Neural progenitor cell (in vitro differentiated cells): Measurements from ENCODE around the gene FBF1. TPM values are rescaled to one million over a fixed set of nuclear protein-coding genes. Genes with fewer than 3 reads are reported as not detected.

Experiments used
- DNase-seq: peaks from one replicate; pipeline ENCODE4 v3.0.0-alpha.2; 2016; ENCODE audit warnings: low spot score
- H2AFZ ChIP-seq: fragments of 200-600 bp; sonication (generic); replicated peaks from 2 replicates; pipeline ENCODE4 v1.6.1; 2016; ENCODE audit warnings: antibody characterized with exemption
- H3F3A ChIP-seq: fragments of 200-600 bp; sonication (generic); 2 replicates; pipeline ENCODE4 v1.6.1; 2016; ENCODE audit warnings: antibody characterized with exemption, low read depth
- H3K27ac ChIP-seq: fragments of 200-600 bp; sonication (generic); 2 replicates; pipeline ENCODE4 v1.5.1; 2016; ENCODE audit warnings: mild to moderate bottlenecking
- H3K27me3 ChIP-seq: fragments of 200-600 bp; sonication (generic); 2 replicates; pipeline ENCODE4 v1.6.1; 2016; ENCODE audit warnings: mild to moderate bottlenecking, moderate library complexity
- H3K36me3 ChIP-seq: fragments of 200-600 bp; sonication (generic); 2 replicates; pipeline ENCODE4 v1.5.1; 2016
- H3K4me1 ChIP-seq: fragments of 200-600 bp; sonication (generic); 2 replicates; pipeline ENCODE4 v1.6.1; 2016; ENCODE audit warnings: mixed run types
- H3K4me2 ChIP-seq: fragments of 200-600 bp; sonication (generic); 2 replicates; pipeline ENCODE4 v1.6.1; 2016
- H3K4me3 ChIP-seq: fragments of 200-600 bp; sonication (generic); 2 replicates; pipeline ENCODE4 v1.5.1; 2016
- H3K79me2 ChIP-seq: fragments of 200-600 bp; sonication (generic); 2 replicates; pipeline ENCODE4 v1.6.1; 2016; ENCODE audit warnings: low read depth
- H3K9ac ChIP-seq: fragments of 200-600 bp; sonication (generic); 2 replicates; pipeline ENCODE4 v1.6.1; 2016
- H3K9me3 ChIP-seq: fragments of 200-600 bp; sonication (generic); 2 replicates; pipeline ENCODE4 v1.5.1; 2016; ENCODE audit warnings: low read depth
- H4K20me1 ChIP-seq: fragments of 200-600 bp; sonication (generic); 2 replicates; pipeline ENCODE4 v1.6.1; 2016; ENCODE audit warnings: low read depth
- H3K27ac Mint-ChIP-seq: 3 replicates; pipeline ENCODE4 v1.8.0; 2021; ENCODE audit warnings: mixed read lengths
- H3K27me3 Mint-ChIP-seq: 2 replicates; pipeline ENCODE4 v1.8.0; 2022; ENCODE audit warnings: low read depth, mild to moderate bottlenecking, inconsistent platforms, moderate library complexity, mixed read lengths; ENCODE audit not compliant: insufficient read depth
- H3K36me3 Mint-ChIP-seq: 3 replicates; pipeline ENCODE4 v1.8.0; 2021; ENCODE audit warnings: mixed read lengths
- H3K4me1 Mint-ChIP-seq: 3 replicates; pipeline ENCODE4 v1.8.0; 2021; ENCODE audit warnings: mixed read lengths
- H3K4me3 Mint-ChIP-seq: 3 replicates; pipeline ENCODE4 v1.8.0; 2021; ENCODE audit warnings: mild to moderate bottlenecking, moderate library complexity, mixed read lengths
- H3K9me3 Mint-ChIP-seq: 3 replicates; pipeline ENCODE4 v1.8.0; 2020; ENCODE audit warnings: mixed read lengths
- CTCF ChIP-seq: fragments of 200-600 bp; sonication (generic); IDR thresholded peaks from 2 replicates; pipeline ENCODE4 v1.5.1; 2017; ENCODE audit warnings: antibody characterized with exemption, mild to moderate bottlenecking
- EZH2 ChIP-seq: fragments of 200-600 bp; sonication (generic); IDR thresholded peaks from 2 replicates; pipeline ENCODE4 v1.6.1; 2017; ENCODE audit warnings: antibody characterized with exemption, mild to moderate bottlenecking, moderate library complexity
- EZH2phosphoT487 ChIP-seq: fragments of 200-600 bp; sonication (generic); IDR thresholded peaks from 2 replicates; pipeline ENCODE4 v1.6.1; 2017; ENCODE audit warnings: antibody characterized with exemption
- total RNA-seq: library from RNA; depleted of rRNA; stranded (reverse); fragments of >200 nt; gene quantifications from 2 replicates; pipeline ENCODE4 v1.2.3, GENCODE V29; 2015; ENCODE audit warnings: low replicate concordance

Gene FBF1
- total RNA-seq, 1 donor from 2014 or later = 11.2 TPM

DNA sequence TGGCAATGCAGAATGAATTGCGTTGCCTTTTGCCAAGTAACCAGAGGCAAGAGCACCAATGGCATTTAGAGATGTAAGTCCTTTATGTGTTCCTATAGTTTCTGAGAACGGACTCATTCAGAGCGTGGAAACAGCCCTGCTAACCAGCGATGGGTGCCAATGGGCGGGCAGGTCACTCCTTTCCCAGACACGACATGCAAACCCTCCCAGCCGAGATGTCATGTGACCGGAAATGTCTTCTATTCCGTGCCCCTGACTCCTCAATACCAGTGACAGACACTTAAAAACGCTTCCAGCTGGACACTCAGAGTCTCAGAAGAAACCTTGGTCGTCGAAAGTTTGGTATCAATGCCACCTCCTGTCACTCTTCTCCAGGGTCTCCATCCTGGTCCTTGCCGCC lies 3.2 kb downstream of the FBF1 start:
- Histone ChIP-seq H2AFZ (no peak overlapping the region), H3K9me3 (no peaks in the 10 kb centered on the region), H3K36me3 (no peaks in the 10 kb centered on the region), H3K4me3 (no peak overlapping the region), H3K9ac (no peak overlapping the region), H4K20me1 (no peaks in the 10 kb centered on the region), H3K79me2 (no peaks in the 10 kb centered on the region), H3K27ac (no peak overlapping the region), H3K4me2 (no peak overlapping the region), H3K27me3 (no peaks in the 10 kb centered on the region), H3K4me1 (peaks cover 8% of the 10 kb centered on the region), H3F3A (peaks cover 9% of the 10 kb centered on the region)
- Mint-ChIP-seq H3K4me1 (peaks cover 15% of the 10 kb centered on the region), H3K9me3 (no peaks in the 10 kb centered on the region), H3K36me3 (peaks cover 2% of the 10 kb centered on the region), H3K4me3 (no peak overlapping the region), H3K27me3 (peaks cover 8% of the 10 kb centered on the region), H3K27ac (no peak overlapping the region)
- no peak for DNase-seq
- TF ChIP-seq EZH2phosphoT487 (no peak), EZH2 (no peak), CTCF (no peak)

- H3K9me3 ChIP-seq = no peaks in the 10 kb centered on the region
- H3K4me1 ChIP-seq = no peaks in the 10 kb centered on the region
- no peak for DNase-seq
- Mint-ChIP-seq H3K27me3 (peaks cover 6% of the 10 kb centered on the region), H3K27ac (no peak overlapping the region), H3K4me1 (no peaks in the 10 kb centered on the region), H3K36me3 (peaks cover 5% of the 10 kb centered on the region), H3K9me3 (no peaks in the 10 kb centered on the region), H3K4me3 (no peak overlapping the region)
- H3K27ac ChIP-seq = no peak overlapping the region
- no peaks in the 10 kb centered on the region for H4K20me1 ChIP-seq
- no peaks in the 10 kb centered on the region for H3K79me2 ChIP-seq
- no peak overlapping the region for H3K4me3 ChIP-seq
- no peaks in the 10 kb centered on the region for H3K27me3 ChIP-seq
- H3K36me3 ChIP-seq = no peaks in the 10 kb centered on the region
- no peak overlapping the region for H3K9ac ChIP-seq
- no peaks in the 10 kb centered on the region for H3F3A ChIP-seq
- no peak overlapping the region for H3K4me2 ChIP-seq
- TF ChIP-seq EZH2 (no peak), EZH2phosphoT487 (no peak), CTCF (no peak)
- no peak overlapping the region for H2AFZ ChIP-seq
These were observed 7.0 kb downstream of the FBF1 start for GRCh38 chr17:75933808-75934207.

- no peak for DNase-seq
- peaks cover 3% of the 10 kb centered on the region for H3K36me3 Mint-ChIP-seq
- H3K27ac Mint-ChIP-seq = no peak overlapping the region
- H3K9me3 Mint-ChIP-seq = no peaks in the 10 kb centered on the region
- H3K4me3 ChIP-seq = no peak overlapping the region
- H3K4me1 ChIP-seq = no peaks in the 10 kb centered on the region
- no peak overlapping the region for H3K27ac ChIP-seq
- no peaks in the 10 kb centered on the region for H3K27me3 ChIP-seq
- peaks cover 3% of the 10 kb centered on the region for H3K27me3 Mint-ChIP-seq
- no peaks in the 10 kb centered on the region for H3K36me3 ChIP-seq
- H3K4me3 Mint-ChIP-seq = no peak overlapping the region
- H3K9me3 ChIP-seq = no peaks in the 10 kb centered on the region
- no peak overlapping the region for H2AFZ ChIP-seq
- H3K79me2 ChIP-seq = no peaks in the 10 kb centered on the region
- no peak overlapping the region for H3K9ac ChIP-seq
- H3K4me1 Mint-ChIP-seq = no peaks in the 10 kb centered on the region
- no peaks in the 10 kb centered on the region for H3F3A ChIP-seq
- no peaks in the 10 kb centered on the region for H4K20me1 ChIP-seq
- no peak overlapping the region for H3K4me2 ChIP-seq
- TF ChIP-seq EZH2 (no peak), EZH2phosphoT487 (no peak), CTCF (no peak)
These were observed 8.0 kb downstream of the FBF1 start for GRCh38 chr17:75932852-75933251.

- no peaks in the 10 kb centered on the region for H3K27me3 ChIP-seq
- no peak overlapping the region for H3K9ac ChIP-seq
- no peak overlapping the region for H3K27ac ChIP-seq
- Mint-ChIP-seq H3K27ac (no peak overlapping the region), H3K4me1 (no peaks in the 10 kb centered on the region), H3K4me3 (no peak overlapping the region), H3K9me3 (no peaks in the 10 kb centered on the region), H3K27me3 (no peaks in the 10 kb centered on the region), H3K36me3 (peaks cover 6% of the 10 kb centered on the region)
- H3K79me2 ChIP-seq = no peaks in the 10 kb centered on the region
- no peak for DNase-seq
- TF ChIP-seq EZH2 (no peak), EZH2phosphoT487 (no peak), CTCF (no peak)
- no peak overlapping the region for H2AFZ ChIP-seq
- no peaks in the 10 kb centered on the region for H4K20me1 ChIP-seq
- H3K36me3 ChIP-seq = no peaks in the 10 kb centered on the region
- no peak overlapping the region for H3K4me2 ChIP-seq
- H3K4me3 ChIP-seq = no peak overlapping the region
- H3K9me3 ChIP-seq = no peaks in the 10 kb centered on the region
- H3K4me1 ChIP-seq = no peaks in the 10 kb centered on the region
- H3F3A ChIP-seq = no peaks in the 10 kb centered on the region
These were observed 9.8 kb downstream of the FBF1 start for GRCh38 chr17:75931062-75931461.
